NCI-H345 treated with DMSO at 0.1 percent for 48 hours (cell line): ENCODE measurements around the gene TBCE.
"Not testable (repeated sequence)": the region's sequence is repeated elsewhere in the genome, so short reads cannot be mapped to it uniquely, and the experiment has no call there.

Source experiments
- DNase-seq: peaks from one replicate; lab custom pipeline; 2025; ENCODE audit not compliant: unreplicated experiment; lab: John Stamatoyannopoulos, UW

Gene TBCE

DNA sequence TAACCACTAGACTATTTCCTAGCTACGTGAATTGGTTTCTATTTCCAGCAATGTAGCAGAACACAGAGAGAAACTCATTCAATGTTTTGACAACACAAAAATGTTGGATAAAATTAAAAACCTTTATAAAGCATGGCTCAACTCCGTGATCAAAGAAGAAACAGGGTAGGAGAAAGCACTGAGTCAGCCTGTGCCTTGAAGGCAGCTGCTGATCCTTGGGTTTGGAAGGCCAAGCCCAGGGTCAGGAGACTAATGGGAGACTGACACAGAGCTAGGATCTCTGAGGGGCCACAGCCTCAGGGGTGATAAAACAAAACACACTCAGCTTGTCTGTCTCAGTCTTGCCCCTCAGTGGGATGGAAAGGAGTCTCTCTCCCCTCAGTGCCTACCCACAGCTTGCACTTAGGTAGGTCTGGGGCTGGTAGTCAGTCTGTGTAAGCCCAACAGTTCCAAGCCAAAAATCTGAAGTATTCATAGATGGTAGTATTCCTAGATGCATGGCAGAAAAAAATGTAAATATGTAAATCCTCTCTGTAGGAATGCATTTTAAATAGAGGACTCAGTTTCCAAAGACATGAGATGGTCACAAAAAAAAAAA, 83.8 kb downstream of the TBCE start:
- DNase-seq, result no peak

DNA sequence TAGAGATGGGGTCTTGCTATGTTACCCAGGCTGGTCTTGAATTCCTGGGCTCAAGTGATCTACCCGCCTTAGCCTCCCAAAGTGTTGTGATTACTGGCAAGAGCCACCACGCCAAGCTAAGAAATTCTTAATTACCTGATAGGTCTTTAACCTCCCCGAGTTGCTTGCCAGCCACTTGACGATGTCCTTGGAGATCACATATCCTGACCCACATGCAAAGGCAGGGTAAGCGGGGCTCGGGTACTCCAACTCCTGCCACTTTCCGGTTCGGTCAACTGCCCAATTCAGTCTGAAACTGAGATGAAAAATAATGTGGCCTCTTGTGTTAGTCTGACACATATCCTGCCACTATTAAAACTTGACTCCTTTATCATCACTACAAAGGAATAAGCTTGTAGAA, 86.8 kb downstream of the TBCE start:
- no peak for DNase-seq

DNA sequence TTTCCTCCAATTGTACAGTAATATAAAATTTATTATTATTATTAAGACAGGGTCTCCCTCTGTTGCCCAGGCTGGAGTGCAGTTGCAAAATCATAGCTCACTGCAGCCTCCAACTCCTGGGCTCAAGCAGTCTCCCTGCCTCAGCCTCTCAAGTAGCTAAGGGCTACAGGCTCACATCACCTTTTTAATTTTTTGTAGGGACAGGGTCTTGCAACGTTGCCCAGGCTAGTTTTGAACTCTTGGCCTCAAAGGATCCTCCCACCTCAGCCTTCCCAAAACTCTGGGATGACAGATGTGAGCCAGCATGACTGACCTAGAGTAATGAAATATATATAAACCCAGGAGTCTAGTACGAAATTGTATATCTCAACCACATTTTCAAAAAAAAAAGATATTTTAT, 87.9 kb downstream of the TBCE start:
- DNase-seq, result no peak

DNA sequence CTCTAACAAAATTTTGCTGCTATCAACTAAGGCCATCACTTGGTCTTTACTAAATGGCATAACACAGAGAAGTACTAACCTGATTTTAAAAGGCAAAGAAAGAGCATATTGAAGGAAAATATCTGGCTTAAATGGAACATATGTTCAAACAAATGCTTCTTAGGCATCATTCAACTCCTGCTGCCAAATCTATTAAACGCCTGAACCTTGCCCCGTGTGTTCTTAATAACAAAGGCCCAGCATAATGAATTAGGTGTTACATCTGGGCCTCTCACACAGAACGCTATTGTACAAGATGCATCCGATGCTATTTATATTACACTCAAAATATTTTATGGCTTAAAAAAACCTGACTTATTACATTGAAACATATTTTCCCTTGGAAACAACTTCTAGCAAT, 88.6 kb downstream of the TBCE start:
- DNase-seq, result no peak

DNA sequence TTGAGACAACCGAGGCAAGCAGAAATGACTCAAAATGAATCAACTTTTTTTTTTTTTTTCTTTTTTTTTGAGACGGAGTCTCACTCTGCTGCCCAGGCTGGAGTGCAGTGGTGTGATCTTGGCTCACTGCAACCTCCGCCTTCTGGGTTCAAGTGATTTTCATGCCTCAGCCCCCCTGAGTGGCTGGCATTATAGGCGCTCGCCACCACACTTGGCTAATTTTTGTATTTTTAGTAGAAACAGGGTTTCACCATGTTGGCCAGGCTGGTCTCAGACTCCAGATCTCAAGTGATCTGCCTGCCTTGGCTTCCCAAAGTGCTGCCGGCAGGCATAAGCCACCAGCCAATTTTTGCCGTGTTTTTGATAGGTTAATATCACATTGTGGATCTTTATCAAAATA, 90.6 kb downstream of the TBCE start:
- DNase-seq, result not testable (repeated sequence)

DNA sequence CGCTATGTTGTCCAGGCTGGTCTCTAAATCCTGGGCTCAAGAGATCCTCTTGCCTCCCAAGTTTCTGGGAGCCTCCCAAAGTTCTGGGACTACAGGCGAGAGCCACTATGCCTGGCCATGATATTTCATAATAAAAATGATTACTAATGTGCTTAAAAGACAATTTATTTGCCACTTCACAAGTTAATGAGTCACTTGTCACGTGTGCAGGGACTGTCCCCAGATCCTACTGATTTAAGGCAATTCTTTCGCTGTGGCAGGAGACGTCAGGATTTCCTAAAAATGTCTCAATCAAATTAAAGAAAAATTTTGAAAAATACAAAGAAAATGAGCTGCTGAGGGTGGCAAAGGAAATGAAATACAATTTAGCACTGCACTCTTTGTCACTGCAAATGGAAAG, 93.5 kb downstream of the TBCE start:
- DNase-seq, result no peak

DNA sequence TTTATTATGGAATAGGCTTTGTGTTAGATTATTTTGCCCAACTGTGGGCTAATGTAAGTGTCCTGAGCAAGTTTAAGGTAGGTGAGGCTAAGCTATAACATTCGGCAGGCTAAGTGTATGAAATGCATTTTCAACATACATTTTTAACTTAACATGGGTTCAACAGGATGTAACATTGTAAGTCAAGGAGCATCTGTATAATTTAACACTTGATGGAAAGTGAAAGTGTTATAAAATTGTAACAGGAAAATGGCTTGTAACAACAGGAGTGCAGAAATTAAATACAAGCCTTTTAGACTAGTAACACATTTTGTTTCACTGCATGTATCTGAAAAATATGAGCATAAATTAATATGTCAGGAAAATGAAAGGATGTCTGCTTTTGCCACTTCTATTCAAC, 94.7 kb downstream of the TBCE start:
- DNase-seq, result no peak

DNA sequence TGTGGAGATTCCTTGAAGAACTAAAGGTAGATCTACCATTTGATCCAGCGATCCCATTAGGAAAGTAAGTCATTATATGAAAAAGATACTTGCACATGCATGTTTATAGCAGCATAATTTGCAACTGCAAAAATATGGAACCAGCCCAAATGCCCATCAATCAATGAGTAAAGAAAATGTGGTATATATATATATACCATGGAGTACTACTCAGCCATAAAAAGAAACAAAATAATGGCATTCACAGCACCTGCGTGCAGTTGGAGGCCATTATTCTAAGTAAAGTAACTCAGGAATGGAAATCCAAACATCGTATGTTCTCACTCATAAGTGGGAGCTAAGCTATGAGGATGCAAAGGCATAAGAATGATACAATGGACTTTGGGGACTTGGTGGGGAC, 95.6 kb downstream of the TBCE start:
- not testable (repeated sequence) for DNase-seq

DNA sequence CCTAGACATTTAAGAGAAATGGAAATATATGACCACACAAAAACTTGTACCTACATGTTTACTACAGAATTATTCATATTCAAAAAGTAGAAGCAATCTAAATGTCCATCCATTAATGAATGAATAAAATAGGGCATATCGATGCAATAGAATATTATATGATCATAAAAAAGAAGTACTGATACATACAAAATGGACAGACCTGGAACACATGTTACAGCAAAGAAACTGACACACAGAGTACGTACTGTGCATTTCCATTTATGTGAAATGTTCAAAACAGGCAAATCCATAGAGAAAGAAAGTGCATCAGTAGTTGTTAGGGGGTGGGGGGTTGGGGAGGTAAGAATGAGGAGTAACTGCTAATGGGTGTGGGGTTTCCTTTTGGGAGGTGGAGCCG, 97.8 kb downstream of the TBCE start:
- no peak for DNase-seq

DNA sequence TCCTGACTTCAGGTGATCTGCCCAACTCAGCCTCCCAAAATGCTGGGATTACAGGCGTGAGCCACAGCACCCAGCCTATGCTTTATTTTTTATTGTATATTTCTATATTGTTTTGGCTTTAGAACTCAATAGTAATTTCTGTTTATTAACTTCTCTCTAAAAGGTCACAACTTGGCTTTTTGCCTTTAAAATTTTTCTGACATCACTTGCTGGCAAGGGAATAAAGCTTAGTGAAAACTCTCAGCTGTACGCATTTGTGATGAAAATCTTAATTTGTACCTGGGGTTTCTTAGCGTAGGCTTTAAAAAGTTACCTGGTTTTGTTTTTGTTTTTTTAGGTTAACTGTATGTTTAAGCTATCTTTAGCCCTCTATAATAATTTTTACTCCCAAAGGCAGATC, 100.8 kb downstream of the TBCE start:
- no peak for DNase-seq

DNA sequence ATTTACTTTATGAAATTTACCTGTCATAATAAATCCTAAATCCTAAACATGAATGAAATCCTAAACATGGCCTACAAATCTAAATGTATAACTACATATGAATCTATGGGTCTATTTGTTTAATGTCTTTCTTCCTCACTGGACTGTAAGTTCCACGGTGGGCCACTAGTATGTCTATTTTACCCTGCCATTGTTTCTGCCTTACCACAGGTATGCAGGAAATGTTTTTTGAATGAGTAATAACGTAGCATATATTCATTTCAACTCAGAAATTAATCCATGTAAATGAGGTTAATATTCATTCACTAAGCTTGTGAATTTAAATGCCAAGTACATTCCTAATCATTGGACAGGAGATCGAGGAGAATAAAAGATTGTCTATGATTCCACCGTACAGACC, 101.7 kb downstream of the TBCE start:
- DNase-seq, result no peak

DNA sequence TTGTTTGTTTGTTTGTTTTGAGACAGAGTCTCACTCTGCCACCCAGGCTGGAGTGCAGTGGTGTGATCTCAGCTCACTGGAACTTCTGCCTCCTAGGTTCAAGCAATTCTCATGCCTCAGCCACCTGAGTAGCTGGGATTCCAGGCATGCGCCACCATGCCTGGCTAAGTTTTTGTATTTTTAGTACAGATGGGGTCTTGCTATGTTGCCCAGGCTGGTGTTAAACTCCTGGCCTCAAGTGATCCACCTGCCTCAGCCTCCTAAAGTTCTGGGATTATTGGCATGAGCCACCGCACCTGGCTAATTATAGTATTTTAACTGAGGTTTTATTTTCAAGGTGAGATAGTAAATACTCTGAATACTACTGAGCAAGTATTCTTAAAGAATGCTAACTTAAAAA, 102.7 kb downstream of the TBCE start:
- DNase-seq, result not testable (repeated sequence)

DNA sequence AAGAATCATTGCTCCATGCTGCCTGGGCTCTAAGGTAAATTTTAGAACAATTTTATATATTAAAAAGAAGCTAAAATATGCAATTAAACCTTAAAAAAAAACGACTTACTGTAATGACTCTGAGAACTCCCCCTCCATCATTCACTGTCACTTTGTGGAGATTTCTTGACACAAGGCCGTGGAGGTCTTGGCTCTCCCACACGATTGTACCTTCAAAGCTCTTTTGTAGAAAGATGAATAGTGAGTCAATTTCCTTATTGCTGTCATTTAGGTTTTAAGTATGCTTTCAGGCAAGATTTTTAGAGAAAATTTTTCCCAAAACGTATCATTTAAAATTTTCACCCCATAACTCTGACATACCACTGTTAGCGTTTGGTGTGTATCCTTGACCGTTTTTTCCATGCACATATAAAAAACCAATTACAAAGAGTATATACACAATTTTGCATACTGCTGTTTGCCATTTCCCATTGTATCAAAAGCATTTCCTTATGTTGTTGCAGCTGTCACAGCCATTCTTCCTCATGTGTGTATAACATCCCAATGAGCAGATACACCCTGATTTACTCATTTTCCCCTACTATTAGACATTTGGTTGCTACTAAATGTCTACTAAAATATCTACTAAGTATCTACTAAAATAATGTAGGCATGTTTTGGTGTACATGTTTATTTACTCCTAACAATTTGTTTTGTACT, 103.7 kb downstream of the TBCE start:
- DNase-seq, result no peak

DNA sequence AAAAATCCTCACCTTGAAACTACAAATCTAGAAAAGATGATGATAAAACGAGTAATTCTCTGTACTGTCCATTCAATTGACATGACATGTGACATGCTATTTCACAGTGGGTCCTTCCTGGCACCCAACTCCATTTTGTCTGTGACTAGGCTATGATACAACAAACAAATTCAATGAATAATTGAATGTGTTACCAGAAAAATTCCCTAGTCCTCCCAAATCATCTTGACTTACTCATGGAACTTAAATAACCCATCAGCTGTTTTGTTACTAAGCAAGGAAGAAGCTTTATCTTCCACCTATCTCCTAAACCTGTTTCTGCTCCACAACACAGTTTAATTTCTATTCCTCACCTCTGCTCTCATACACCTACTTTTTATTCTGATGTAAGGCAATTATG, 106.6 kb downstream of the TBCE start:
- no peak for DNase-seq

DNA sequence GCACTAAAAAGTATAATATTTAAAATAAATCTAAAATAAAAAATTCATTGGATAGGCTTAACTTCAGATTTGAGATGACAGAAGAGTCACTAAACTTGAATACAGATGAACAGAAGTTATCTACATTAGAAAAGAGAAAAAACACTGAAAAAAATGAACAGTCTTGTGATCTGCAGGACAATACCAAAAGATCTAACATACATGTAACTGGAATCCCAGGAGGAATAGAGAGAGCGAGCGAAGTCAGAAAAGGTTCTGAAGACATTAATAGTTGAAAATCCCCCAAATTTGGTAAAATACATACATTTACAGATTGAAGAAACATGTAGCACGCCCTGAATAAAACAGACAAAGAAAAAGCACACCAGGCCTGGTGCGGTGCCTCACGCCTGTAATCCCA, 115.9 kb downstream of the TBCE start:
- no peak for DNase-seq

DNA sequence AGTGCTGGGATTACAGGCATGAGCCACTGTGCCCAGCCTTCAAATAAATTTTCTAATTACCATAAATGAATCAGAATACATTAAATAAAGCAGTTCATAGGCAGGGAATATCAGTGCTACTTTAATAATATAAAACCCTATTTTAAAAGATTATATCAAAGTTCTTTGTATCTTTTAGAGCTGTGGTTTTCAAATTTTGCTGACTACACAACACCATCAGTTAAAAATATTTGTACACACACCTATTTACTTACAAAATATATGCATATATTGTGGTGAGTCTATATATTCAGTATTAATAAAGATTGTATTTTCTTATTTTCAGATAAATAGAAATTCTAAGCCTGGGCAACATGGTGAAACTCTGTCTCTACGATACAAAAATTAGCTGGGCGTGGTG, 118.3 kb downstream of the TBCE start:
- no peak for DNase-seq

DNA sequence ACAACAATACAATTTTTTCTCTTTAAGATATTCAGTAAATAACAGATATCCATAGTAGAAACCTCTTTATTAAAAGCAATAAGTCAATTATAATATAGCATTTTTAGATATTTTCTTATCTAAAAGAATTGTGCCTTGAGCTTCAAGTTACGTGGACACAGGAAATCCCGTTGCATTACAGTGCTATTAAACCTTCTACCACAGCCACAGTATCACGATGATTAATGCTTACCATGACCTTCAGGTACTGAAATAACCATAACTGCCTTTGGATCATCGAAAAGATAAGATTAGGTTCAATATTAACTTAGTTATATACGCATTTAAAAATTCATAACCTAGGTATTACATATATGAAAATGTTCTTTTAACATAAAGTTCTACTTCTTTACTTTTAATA, 119.1 kb downstream of the TBCE start:
- no peak for DNase-seq

DNA sequence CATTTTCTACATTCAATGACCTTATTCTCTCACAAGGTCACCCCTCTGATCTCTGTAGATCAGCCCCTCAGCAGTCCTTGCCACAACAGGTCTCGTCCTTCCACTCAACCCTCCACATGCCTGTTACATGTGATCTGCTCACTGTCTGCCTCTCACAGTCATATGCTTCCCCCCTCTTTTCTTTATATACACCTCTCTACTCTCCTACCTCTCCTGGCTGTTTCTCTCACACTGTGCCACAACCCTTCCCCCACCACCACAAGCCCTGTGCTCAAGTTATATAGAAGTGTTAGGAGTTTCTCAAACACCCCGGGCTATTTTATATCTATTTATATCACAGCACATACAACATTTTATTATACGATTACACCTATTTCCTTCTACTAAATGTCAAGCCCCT, 124.4 kb downstream of the TBCE start:
- DNase-seq, result no peak

DNA sequence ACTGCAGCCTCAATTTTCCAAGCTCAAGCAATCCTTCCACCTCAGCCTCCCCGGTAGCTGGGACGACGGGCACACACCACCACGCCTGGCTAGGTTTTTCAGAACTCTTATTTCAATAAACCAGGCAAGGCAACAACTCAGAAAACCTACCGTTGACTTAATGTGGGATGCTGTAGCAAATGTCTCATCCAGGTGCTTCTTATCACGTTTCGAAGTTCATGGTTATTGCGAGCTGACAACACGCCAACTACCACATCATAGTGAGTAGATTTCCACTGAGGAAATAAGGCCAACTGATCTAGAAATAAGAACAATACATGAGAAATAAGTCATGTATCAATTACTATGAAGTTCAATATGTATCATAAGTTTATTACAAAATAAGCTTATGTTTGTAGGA, 127.3 kb downstream of the TBCE start:
- no peak for DNase-seq

DNA sequence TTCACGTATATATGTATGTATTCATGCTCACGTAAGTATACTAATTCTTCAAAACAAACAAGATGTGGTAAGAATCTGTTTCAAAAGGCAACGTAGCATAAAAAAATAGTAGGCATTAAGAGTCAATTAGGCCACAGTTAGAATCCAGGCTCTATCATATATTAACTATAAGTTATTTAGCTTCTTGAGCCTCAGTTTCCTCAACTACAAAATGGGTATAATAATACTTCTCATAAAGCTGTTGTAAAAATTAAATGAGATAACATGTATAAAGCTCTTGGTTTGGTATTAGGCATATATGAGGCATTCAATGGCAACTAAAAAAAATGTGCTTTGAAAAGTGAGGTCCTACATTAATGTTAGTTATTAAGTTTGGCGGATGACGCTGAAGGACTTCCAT, 127.8 kb downstream of the TBCE start:
- no peak for DNase-seq

DNA sequence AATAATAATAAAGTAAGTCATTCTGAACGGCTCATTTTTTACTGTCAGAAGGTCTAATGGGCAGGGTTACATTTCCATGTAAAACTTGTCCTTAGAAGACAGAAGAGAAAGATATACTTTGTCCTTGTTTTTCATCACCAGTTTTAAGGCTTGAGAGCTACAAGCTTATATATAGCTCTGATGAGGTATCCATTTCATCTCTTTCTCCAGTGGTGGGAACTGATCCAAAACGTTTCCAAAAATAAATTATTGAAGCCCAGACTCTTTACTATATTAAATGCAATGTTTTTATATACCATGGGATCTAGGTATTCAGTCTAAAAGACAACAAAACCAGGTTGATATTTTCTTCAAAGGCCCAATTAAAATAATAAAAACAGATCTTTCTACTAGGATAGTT, 128.3 kb downstream of the TBCE start:
- no peak for DNase-seq

DNA sequence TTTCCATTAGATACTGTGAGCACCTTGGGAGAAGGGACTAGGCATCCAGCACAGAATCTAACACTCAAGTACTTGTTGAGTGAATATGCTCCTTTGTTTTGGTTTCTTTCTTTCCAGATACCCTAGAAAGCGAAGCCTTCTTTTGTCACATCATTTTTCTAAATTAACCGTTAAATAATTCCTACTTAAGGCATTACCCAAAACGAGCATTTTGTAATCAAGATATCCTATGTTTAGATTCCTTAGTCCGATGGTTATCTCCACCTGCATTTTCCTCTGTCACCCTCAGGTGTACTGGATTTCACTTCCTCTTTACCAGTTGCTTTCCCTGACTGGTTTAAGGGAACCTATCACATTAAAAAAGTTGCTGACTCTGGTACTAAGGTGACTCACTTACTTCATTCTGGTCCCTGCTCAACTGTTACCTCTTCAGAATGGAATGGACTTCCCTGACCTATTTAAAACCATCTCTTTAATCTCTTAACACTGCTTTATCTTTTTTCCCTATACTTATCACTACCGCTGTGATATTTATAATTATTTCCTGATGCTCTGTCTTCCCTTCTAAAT, 133.8 kb downstream of the TBCE start:
- DNase-seq, result no peak
